Fibroblast of lung (primary cell): ENCODE measurements around the gene RBMS1. TPM values are rescaled to one million over a fixed set of nuclear protein-coding genes. Genes with fewer than 3 reads are reported as not detected.

Source experiments
- DNase-seq, 2 donors: peaks; one replicate each; pipeline versions ENCODE4 v3.0.0 to v3.0.0-alpha.2; 2010; ENCODE audit warnings: low read depth in 2 of 2
- H2AFZ ChIP-seq: 2 replicates; pipeline ENCODE4 v1.5.1; 2012; ENCODE audit warnings: low read length, control low read depth, inconsistent platforms
- H3K27ac ChIP-seq: 2 replicates; pipeline ENCODE4 v1.5.1; 2011; ENCODE audit warnings: low read length, control low read depth; ENCODE audit not compliant: insufficient read depth
- H3K27me3 ChIP-seq: 2 replicates; pipeline ENCODE4 v1.5.1; 2011; ENCODE audit warnings: mild to moderate bottlenecking, low read length; ENCODE audit not compliant: control insufficient read depth, insufficient read depth
- H3K36me3 ChIP-seq: 2 replicates; pipeline ENCODE4 v1.5.1; 2011; ENCODE audit warnings: low read length; ENCODE audit not compliant: control insufficient read depth, insufficient read depth
- H3K4me1 ChIP-seq: 2 replicates; pipeline ENCODE4 v1.5.1; 2011; ENCODE audit warnings: low read length; ENCODE audit not compliant: control insufficient read depth, insufficient read depth; ENCODE audit errors: extremely low read depth
- H3K4me2 ChIP-seq: 2 replicates; pipeline ENCODE4 v1.5.1; 2011; ENCODE audit warnings: low read length, control low read depth; ENCODE audit not compliant: insufficient read depth; ENCODE audit errors: extremely low read depth
- H3K4me3 ChIP-seq, 4 experiments: fragments of 200-600 bp in 1 of 4; sonication (generic) in 1 of 4; replicated peaks in 1 of 4; 2 replicates each; pipeline ENCODE4 v1.5.1; 2011 to 2016; ENCODE audit warnings: low read length in 4 of 4, low read depth in 3 of 4, mild to moderate bottlenecking in 3 of 4, control low read depth in 2 of 4, inconsistent platforms in 1 of 4, mixed read lengths in 1 of 4; ENCODE audit not compliant: insufficient read depth in 1 of 4; ENCODE audit errors: control extremely low read depth in 1 of 4
- H3K79me2 ChIP-seq: 2 replicates; pipeline ENCODE4 v1.5.1; 2012; ENCODE audit warnings: mild to moderate bottlenecking, low read length, inconsistent platforms; ENCODE audit not compliant: control insufficient read depth, insufficient read depth
- H3K9ac ChIP-seq: 2 replicates; pipeline ENCODE4 v1.5.1; 2011; ENCODE audit warnings: mild to moderate bottlenecking, low read length, control low read depth; ENCODE audit not compliant: insufficient read depth
- H3K9me3 ChIP-seq: 2 replicates; pipeline ENCODE4 v1.5.1; 2012; ENCODE audit warnings: low read depth, low read length; ENCODE audit not compliant: control insufficient read depth, insufficient read depth
- H4K20me1 ChIP-seq: 2 replicates; pipeline ENCODE4 v1.5.1; 2011; ENCODE audit warnings: low read length; ENCODE audit not compliant: control insufficient read depth, insufficient read depth; ENCODE audit errors: extremely low read depth
- CTCF ChIP-seq, 2 donors: IDR thresholded peaks in 1 of 2; conservative IDR thresholded peaks in 1 of 2; 1 replicate in 1 of 2; 2 replicates in 1 of 2; pipeline ENCODE4 v1.5.1; 2011 to 2012; ENCODE audit warnings: low read length in 2 of 2, control low read depth in 1 of 2, inconsistent platforms in 1 of 2, low read depth in 1 of 2, mild to moderate bottlenecking in 1 of 2
- EZH2 ChIP-seq: IDR thresholded peaks from 2 replicates; pipeline ENCODE4 v1.5.1; 2012; ENCODE audit warnings: low read length, control low read depth, mild to moderate bottlenecking; ENCODE audit errors: missing control alignments
- polyA plus RNA-seq, 2 donors: library from polyadenylated mRNA; depleted of rRNA in 1 of 2; stranded (reverse) in 1 of 2; unstranded in 1 of 2; fragments of >200 nt; gene quantifications; 2 replicates each; pipeline ENCODE4 v1.2.1, GENCODE V29; 2011 to 2012; ENCODE audit warnings: missing spikeins in 1 of 2
- total RNA-seq: library from RNA; depleted of rRNA; stranded (reverse); fragments of >200 nt; gene quantifications from 2 replicates; pipeline ENCODE4 v1.2.1, GENCODE V29; 2014

The RBMS1 gene
- total and polyA plus RNA-seq, 2 donors (not counting 1 experiment from before 2014, with no cell fraction given): 77.3 to 146 TPM

- no peaks in the 10 kb centered on the region for H3K36me3 ChIP-seq
- DNase-seq: peak; percentile 63
- H3K9me3 ChIP-seq: no peaks in the 10 kb centered on the region
- no peak overlapping the region for H3K4me3 ChIP-seq
- H3K27me3 ChIP-seq: no peaks in the 10 kb centered on the region
- peaks cover 89% of the 10 kb centered on the region for H3K79me2 ChIP-seq
- TF ChIP-seq CTCF (conservative IDR thresholded peaks at IDR 0.05 in 1 of 2, IDR thresholded peaks at IDR 0.05 in 1 of 2; ENCODE audit: low read depth in 1 of 2, low read length in 2 of 2) (no peak), EZH2 (no peak)
- no peak overlapping the region for H3K9ac ChIP-seq
- H3K4me2 ChIP-seq: peak overlapping the region; percentile 30
- H3K27ac ChIP-seq: peak overlapping the region; percentile 39
- peaks cover 2% of the 10 kb centered on the region for H4K20me1 ChIP-seq
- no peak overlapping the region for H2AFZ ChIP-seq
- peaks cover 6% of the 10 kb centered on the region for H3K4me1 ChIP-seq
These were observed 157.5 kb downstream of the RBMS1 start for GRCh38 chr2:160336105-160336504.

GRCh38 chr2:160335441-160335840, 158.2 kb downstream of the RBMS1 start:
- Histone ChIP-seq H3K4me2 (no peak overlapping the region), H3K27ac (peak overlapping the region; percentile 24), H2AFZ (no peak overlapping the region), H3K27me3 (no peaks in the 10 kb centered on the region), H3K4me1 (peaks cover 6% of the 10 kb centered on the region), H3K4me3 (no peak overlapping the region), H3K9me3 (no peaks in the 10 kb centered on the region), H3K9ac (no peak overlapping the region), H4K20me1 (peaks cover 2% of the 10 kb centered on the region), H3K79me2 (peaks cover 91% of the 10 kb centered on the region), H3K36me3 (no peaks in the 10 kb centered on the region)
- TF ChIP-seq CTCF (conservative IDR thresholded peaks at IDR 0.05 in 1 of 2, IDR thresholded peaks at IDR 0.05 in 1 of 2; ENCODE audit: low read depth in 1 of 2, low read length in 2 of 2) (no peak), EZH2 (no peak)
- DNase-seq: no peak

DNA sequence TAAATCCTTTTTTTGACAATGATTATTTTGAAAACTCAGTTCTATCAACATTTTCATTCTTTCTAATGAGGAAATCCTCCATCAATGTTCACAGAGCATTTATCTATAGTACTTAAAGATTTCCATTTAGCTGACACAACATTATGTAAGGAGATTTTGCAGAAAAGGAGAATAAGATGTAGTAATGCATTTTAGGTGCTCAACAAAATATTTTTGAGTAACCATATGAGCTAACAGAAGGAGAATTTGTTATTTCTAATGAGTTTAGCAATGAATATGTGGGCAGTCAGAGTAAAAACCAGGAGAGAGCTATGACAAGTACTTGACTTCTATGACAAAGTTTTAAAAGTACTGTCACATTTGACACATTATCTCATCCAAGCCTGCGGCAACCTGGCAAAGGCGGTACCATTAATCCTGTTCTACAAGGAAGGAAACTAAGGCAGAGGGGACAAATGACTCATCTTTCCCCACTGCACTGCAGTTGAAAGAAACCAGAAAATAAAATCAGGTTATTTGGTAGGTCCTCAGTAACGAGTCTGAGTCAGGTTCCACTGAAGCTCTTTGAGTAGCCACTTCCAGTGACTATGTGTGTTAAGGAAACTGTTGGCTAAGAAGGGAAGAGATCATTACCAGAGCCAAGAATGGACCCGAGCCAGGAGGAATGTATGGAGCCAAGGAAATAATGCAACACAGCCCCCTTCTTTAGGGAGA, 159.4 kb downstream of the RBMS1 start:
- H2AFZ ChIP-seq: no peak overlapping the region
- no peak for TF ChIP-seq EZH2
- TF ChIP-seq CTCF (conservative IDR thresholded peaks at IDR 0.05 in 1 of 2, IDR thresholded peaks at IDR 0.05 in 1 of 2; ENCODE audit: low read depth in 1 of 2, low read length in 2 of 2): no peak
- H3K9me3 ChIP-seq: no peaks in the 10 kb centered on the region
- H3K36me3 ChIP-seq: no peaks in the 10 kb centered on the region
- H3K4me2 ChIP-seq: no peak overlapping the region
- no peak overlapping the region for H3K9ac ChIP-seq
- peak; percentile 71 for DNase-seq
- peak overlapping the region; percentile 35 for H3K27ac ChIP-seq
- peaks cover 91% of the 10 kb centered on the region for H3K79me2 ChIP-seq
- peaks cover 2% of the 10 kb centered on the region for H4K20me1 ChIP-seq
- no peaks in the 10 kb centered on the region for H3K27me3 ChIP-seq
- peaks cover 9% of the 10 kb centered on the region for H3K4me1 ChIP-seq
- H3K4me3 ChIP-seq: no peak overlapping the region
